Naive B cell (primary cell): ENCODE results near the gene HTR2A. TPM values are rescaled to one million over a fixed set of nuclear protein-coding genes. Genes with fewer than 3 reads are reported as not detected.

ENCODE experiments used
- ATAC-seq, 2 donors: fragments of 150-1000 bp; cut with Tn5 transposase; 2 replicates each; pipeline ENCODE4 v1.10.0; 2021; ENCODE audit warnings: low read depth in 2 of 2, mild to moderate bottlenecking in 2 of 2, moderate library complexity in 2 of 2
- DNase-seq: peaks from one replicate; pipeline ENCODE4 v3.0.0; 2022
- H3K27ac Mint-ChIP-seq, 6 donors: one replicate each; pipeline ENCODE4 v1.8.0; 2020 to 2022; ENCODE audit warnings: mild to moderate bottlenecking in 6 of 6, mixed read lengths in 6 of 6, moderate library complexity in 5 of 6, inconsistent platforms in 2 of 6
- H3K27me3 Mint-ChIP-seq, 3 donors: one replicate each; pipeline ENCODE4 v1.8.0; 2021 to 2022; ENCODE audit warnings: mixed read lengths in 3 of 3, mild to moderate bottlenecking in 1 of 3
- H3K36me3 Mint-ChIP-seq, 2 donors: one replicate each; pipeline ENCODE4 v1.8.0; 2020 to 2022; ENCODE audit warnings: mixed read lengths in 2 of 2, inconsistent platforms in 1 of 2, mild to moderate bottlenecking in 1 of 2
- H3K4me1 Mint-ChIP-seq, 3 donors: one replicate each; pipeline ENCODE4 v1.8.0; 2020 to 2022; ENCODE audit warnings: mixed read lengths in 3 of 3, inconsistent platforms in 1 of 3, mild to moderate bottlenecking in 1 of 3, moderate library complexity in 1 of 3
- H3K4me3 Mint-ChIP-seq, 8 donors: one replicate each; pipeline ENCODE4 v1.8.0; 2020 to 2022; ENCODE audit warnings: mild to moderate bottlenecking in 8 of 8, mixed read lengths in 8 of 8, moderate library complexity in 8 of 8, inconsistent platforms in 2 of 8
- H3K9me3 Mint-ChIP-seq, 7 donors: one replicate each; pipeline ENCODE4 v1.8.0; 2020 to 2022; ENCODE audit warnings: mixed read lengths in 7 of 7, mild to moderate bottlenecking in 5 of 7, inconsistent platforms in 2 of 7, moderate library complexity in 1 of 7
- polyA plus RNA-seq, 6 donors: library from polyadenylated mRNA; unstranded; fragments of 300-500 nt; fragmentation: Illumina TruSeq; gene quantifications; one replicate each; pipeline ENCODE4 v1.2.3, GENCODE V29; 2021; ENCODE audit warnings: low read depth in 6 of 6

HTR2A gene
- not detected for polyA plus RNA-seq

DNA sequence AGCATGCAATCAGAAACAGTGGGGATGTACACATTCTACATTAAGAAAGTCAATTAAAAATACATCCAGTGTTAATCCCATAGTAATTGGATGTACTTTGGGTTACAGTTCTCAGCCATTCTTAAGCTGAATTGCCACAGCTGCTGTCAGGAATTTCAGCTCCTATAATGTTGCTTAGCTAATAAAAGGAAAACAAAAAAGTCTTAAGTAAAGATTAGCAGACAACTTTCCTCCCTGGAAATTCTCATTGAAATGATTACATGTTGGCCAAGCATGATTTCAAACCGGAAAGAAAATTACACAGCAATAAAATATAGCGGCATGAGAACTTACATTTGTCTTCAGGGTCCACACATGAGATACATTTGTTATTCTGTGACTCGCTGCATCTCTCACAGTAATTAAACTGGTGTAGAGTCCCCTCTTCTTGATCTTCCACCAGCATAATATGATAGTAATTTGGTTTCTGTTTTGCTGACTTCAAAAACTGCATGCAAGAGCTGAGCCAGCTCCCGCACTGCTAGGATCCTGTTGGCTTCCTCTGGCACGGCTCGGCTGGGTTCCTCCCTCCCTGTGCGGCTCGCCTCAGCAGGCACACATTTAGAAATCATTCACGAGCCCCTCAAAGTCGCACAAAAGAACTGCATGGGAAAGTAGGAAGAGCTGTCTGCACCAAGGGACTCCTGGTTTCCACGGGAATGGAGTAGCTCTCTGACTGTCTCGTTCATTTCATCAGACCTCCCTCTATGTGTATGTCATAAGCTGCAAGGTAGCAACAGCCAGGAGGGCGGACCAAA is at the start of gene HTR2A:
Gene HTR2A (minus strand): TSS at position 713 of the 797 bp plus-strand sequence. CDS start 1,147 bp downstream, outside the sequence.
- H3K4me3 Mint-ChIP-seq, result peak within 1 kb of the TSS; percentile 7 to 80 (median 66)
- peaks cover 23 to 29% (median 25%) of the 10 kb centered on the region in 3 donors for H3K4me1 Mint-ChIP-seq
- H3K9me3 Mint-ChIP-seq, result no peaks in the 10 kb centered on the region
- peaks cover 7 to 29% (median 14%) of the 10 kb centered on the region in 3 donors for H3K27me3 Mint-ChIP-seq
- no peaks in the 10 kb centered on the region for H3K36me3 Mint-ChIP-seq
- ATAC-seq (no peak), DNase-seq (no peak)
- peak within 1 kb of the TSS in 2 of 6 donors; percentile 32 to 73 for H3K27ac Mint-ChIP-seq

DNA sequence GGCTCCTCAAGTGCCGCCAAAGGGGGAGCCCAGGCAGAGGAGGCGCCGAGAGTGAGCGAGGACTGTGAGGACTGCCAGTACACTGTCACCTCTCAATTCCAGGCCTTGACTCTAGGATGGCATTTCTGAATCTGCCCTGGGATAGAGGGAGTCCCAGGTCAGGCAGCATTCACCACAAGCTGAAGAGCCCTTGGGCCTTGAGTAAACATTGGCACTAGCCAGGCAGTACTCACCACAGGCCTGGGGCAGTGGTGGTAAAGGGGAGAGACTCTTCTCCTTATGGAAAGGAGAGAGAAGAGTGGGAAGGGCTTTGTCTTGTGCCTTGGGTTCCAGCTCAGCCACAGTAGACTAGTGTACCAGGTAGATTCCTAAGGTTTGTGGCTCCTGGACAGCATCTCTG is 39.7 kb upstream of the HTR2A start:
- Mint-ChIP-seq H3K4me1 (no peaks in the 10 kb centered on the region), H3K27me3 (peaks cover 0 to 22% (median 11%) of the 10 kb centered on the region in 3 donors), H3K9me3 (peaks cover 0 to 67% (median 25%) of the 10 kb centered on the region in 7 donors), H3K4me3 (peak overlapping the region in 1 of 8 donors; percentile 6), H3K36me3 (peaks cover 23 to 27% of the 10 kb centered on the region in 2 donors), H3K27ac (no peak overlapping the region)
- ATAC-seq (no peak), DNase-seq (no peak)

DNA sequence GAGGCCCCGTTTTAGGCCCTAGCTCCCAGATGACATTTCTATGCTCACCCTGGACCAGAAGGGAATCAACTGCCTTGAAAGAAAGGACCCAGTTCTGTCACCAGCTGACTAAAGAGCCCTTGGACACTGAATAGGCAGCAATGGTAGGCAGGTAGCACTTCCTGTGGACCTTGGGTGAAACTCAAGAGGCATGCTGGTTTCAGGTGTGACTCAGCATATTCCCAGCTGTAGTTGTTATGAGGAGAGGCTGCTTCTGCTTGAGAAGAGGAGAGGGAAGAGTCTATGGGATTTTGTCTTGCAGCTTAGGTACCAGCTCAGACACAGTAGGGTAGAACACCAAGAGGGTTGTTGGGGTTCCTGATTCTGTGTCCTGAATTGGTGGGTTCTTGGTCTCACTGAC is 37.9 kb upstream of the HTR2A start:
- ATAC-seq, result no peak
- Mint-ChIP-seq H3K4me1 (no peaks in the 10 kb centered on the region), H3K27me3 (peaks cover 0 to 22% (median 4%) of the 10 kb centered on the region in 3 donors)

DNA sequence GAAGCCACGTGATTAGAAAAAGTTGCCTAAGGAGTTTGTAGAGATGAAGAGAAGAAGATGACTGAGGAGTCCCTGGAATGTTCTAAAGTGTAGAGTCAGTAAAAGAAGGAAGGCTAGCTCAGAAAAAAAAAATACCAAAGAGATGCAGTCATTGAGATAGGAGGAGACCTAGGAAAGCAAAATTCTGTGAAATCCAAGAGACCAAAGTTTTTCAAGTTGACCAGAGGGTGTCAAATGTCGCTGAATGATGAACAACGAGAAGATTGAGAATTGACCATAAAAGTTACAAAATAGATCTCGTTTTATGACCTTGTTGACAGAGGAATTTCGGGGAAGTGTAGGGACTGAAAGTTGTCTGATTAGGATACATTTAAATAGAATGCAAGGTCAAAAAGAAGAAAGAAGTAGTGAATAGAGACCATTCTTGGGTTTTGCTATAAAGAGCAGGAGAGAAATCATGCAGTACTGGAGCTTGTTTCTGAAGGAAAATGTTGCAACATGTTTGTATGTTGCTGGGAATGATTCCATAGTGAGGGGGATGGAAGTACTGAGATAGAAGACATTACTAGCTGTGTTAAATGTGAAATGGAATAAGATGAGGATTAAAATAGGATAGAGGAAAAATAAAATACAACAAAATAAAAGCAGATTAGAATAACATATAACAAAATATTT is 30.2 kb upstream of the HTR2A start:
- DNase-seq, result no peak
- peaks cover under 1 to 2% of the 10 kb centered on the region in 2 donors for H3K36me3 Mint-ChIP-seq
- no peak for ATAC-seq
- H3K4me1 Mint-ChIP-seq, result no peaks in the 10 kb centered on the region
- H3K9me3 Mint-ChIP-seq, result peaks cover 0 to 4% (median 1%) of the 10 kb centered on the region in 7 donors
- peaks cover 0 to 4% (median 2%) of the 10 kb centered on the region in 3 donors for H3K27me3 Mint-ChIP-seq
- no peak overlapping the region for H3K4me3 Mint-ChIP-seq
- H3K27ac Mint-ChIP-seq, result no peak overlapping the region

More for the DNA sequence above, 37.9 kb upstream of the HTR2A start:
- peaks cover 0 to 53% (median 20%) of the 10 kb centered on the region in 7 donors for H3K9me3 Mint-ChIP-seq
- H3K36me3 Mint-ChIP-seq, result peaks cover 16 to 23% of the 10 kb centered on the region in 2 donors
- no peak for DNase-seq
- H3K4me3 Mint-ChIP-seq, result no peak overlapping the region
- peak overlapping the region in 1 of 6 donors; percentile 15 for H3K27ac Mint-ChIP-seq

DNA sequence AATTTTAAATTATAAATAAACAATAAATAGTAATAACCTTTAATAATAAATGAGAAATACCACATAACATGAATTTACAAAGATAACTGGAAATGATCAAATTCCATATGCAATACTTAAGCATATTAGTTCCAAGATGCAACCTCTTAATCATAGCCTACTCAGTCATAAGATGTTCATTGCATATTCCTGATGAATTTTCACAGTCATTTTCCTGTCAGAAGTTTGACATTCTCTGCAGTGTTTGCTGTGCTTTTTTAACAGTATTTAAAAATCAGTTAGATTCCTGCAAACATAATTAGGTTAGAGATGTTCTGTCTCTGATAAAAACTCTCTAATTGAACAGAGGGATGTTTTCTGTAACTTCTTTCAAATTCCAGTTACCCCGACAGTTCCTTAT is 28.6 kb upstream of the HTR2A start:
- no peak for DNase-seq
- Mint-ChIP-seq H3K4me1 (no peaks in the 10 kb centered on the region), H3K9me3 (peaks cover 0 to 1% (median 0%) of the 10 kb centered on the region in 7 donors), H3K27ac (no peak overlapping the region), H3K36me3 (no peaks in the 10 kb centered on the region), H3K27me3 (no peaks in the 10 kb centered on the region), H3K4me3 (no peak overlapping the region)
- ATAC-seq, result no peak

DNA sequence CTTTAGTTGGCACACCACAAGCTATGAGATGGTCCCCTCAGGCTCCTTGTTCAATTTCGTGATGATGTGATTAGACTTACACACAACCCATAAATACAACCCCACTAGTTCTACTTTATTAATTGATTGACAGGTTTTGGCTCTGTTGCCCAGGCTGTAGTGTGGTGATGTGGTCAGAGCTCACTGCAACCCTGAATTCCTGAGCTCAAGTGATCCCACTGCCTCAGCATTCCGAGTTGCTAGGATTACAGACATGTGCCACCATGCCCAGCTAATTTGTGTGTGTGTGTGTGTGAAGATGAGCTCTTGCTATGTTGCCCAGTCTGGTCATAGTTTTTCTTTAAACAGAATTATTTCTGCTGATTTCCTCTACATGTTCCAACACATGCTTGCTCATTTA is 17.5 kb upstream of the HTR2A start:
- H3K4me3 Mint-ChIP-seq, result no peak overlapping the region
- DNase-seq, result no peak
- ATAC-seq, result no peak
- peaks cover 1 to 3% of the 10 kb centered on the region in 2 donors for H3K36me3 Mint-ChIP-seq
- H3K9me3 Mint-ChIP-seq, result peaks cover 0 to 4% (median 1%) of the 10 kb centered on the region in 7 donors
- H3K27me3 Mint-ChIP-seq, result peaks cover 9 to 23% (median 20%) of the 10 kb centered on the region in 3 donors
- H3K4me1 Mint-ChIP-seq, result no peaks in the 10 kb centered on the region
- no peak overlapping the region for H3K27ac Mint-ChIP-seq

DNA sequence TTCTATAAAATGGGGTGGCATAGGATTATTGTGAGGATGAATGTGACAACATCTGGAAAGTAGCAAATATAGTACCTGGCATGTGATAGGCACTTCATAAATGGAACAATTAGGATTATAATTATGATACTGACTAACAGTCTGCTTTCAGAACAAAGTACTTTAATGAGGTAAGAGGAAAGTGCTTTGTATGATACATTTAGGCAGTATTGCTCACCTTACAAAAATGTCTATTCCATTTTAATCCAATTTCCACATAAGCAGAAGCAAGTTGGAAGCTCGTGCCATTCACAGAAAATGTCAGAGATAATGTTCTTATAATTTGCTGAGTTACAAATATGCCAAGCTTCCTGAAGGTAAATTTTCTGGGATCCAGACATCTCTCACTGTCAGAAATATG is 16.9 kb upstream of the HTR2A start:
- Mint-ChIP-seq H3K9me3 (peaks cover 0 to 1% (median 0%) of the 10 kb centered on the region in 7 donors), H3K27ac (no peak overlapping the region), H3K27me3 (peaks cover 15 to 28% (median 20%) of the 10 kb centered on the region in 3 donors), H3K36me3 (no peaks in the 10 kb centered on the region), H3K4me1 (no peaks in the 10 kb centered on the region), H3K4me3 (no peak overlapping the region)
- ATAC-seq (no peak), DNase-seq (no peak)

DNA sequence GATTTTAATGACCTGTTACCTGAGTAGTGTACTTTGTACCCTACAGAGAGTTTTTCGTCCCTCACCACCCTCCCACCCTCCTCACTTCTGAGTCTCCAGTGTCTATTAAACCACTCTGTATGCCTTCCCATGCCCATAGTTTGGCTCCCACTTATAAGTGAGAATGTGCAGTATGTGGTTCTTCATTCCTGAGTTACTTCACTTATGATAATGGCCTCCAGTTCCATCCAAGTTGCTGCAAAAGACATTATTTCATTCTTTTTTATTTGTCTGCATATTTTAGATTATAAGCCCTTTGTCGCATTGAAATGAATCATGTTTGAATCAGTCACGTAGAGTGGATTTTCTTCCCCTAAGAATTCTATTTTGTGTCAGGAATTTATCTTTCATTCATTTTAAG is 12.2 kb upstream of the HTR2A start:
- Mint-ChIP-seq H3K27ac (no peak overlapping the region), H3K4me1 (no peaks in the 10 kb centered on the region), H3K27me3 (peaks cover 13 to 29% (median 23%) of the 10 kb centered on the region in 3 donors), H3K36me3 (no peaks in the 10 kb centered on the region), H3K9me3 (peaks cover 0 to 1% (median 0%) of the 10 kb centered on the region in 7 donors), H3K4me3 (no peak overlapping the region)
- no peak for DNase-seq
- ATAC-seq, result no peak

DNA sequence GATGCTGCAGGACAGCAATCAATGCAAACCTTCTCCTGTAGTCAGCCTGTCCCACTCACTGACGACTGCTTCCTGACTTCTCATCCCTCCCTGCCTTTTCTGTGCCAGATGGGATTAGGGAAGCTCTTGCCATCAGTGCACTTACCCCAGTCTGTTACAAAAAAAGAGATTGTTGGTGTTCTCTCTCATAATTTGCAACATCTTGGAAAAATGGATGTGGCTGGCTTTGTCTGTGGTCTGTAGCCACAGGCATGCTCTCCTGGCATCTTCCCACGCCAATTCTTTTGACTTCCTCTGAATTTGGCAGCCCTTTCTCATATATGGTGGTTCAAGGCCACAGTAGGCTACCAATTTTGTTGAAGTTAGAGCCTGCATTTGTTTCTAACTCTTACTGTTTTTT is 11.6 kb upstream of the HTR2A start:
- H3K4me1 Mint-ChIP-seq, result no peaks in the 10 kb centered on the region
- H3K27me3 Mint-ChIP-seq, result peaks cover 13 to 29% (median 23%) of the 10 kb centered on the region in 3 donors
- no peak overlapping the region for H3K4me3 Mint-ChIP-seq
- peaks cover 0 to 1% (median 0%) of the 10 kb centered on the region in 7 donors for H3K9me3 Mint-ChIP-seq
- no peak overlapping the region for H3K27ac Mint-ChIP-seq
- H3K36me3 Mint-ChIP-seq, result no peaks in the 10 kb centered on the region
- ATAC-seq, result no peak
- DNase-seq, result no peak

DNA sequence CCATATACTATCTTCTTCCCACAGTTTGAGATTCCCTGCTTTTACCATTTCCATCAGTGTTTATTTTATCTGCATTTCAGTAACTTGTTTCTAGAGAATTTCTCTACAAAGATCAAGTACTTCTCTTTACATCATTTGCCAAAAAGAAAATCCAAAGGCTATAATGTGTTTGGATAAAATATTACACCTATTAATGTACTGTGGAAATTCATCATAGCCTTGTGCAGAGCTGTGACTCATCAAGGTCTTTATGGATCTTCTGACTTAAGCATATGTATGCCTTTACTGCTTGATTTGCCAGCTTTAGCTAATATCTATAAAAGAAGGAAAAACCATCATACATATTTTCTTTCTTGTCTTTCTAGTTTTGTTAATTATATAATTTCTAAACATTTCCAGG is 9.6 kb upstream of the HTR2A start:
- Mint-ChIP-seq H3K4me3 (no peak overlapping the region), H3K36me3 (no peaks in the 10 kb centered on the region), H3K27me3 (peaks cover 13 to 37% (median 20%) of the 10 kb centered on the region in 3 donors), H3K4me1 (no peaks in the 10 kb centered on the region), H3K9me3 (no peaks in the 10 kb centered on the region), H3K27ac (no peak overlapping the region)
- no peak for ATAC-seq
- DNase-seq, result no peak

DNA sequence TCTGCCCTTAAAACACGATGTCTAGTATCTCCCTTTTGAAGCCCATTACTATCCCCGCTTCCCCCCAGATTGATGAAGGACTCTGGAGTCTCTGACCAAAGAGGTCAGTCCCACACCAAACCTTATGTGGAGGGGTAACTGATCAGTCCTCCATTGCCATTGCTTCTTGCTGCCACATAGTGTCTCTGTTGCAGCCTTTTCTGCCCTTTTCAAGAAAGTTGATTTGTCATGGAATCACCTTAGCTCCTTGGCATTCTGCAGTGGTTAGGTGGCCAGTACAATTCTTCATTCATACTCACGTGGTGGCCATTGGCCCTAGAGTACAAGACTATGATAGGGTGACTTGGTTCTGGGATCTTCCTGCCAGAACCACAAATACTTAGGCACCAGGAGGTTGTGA is 8.4 kb upstream of the HTR2A start:
- Mint-ChIP-seq H3K27ac (no peak overlapping the region), H3K4me3 (no peak overlapping the region), H3K36me3 (no peaks in the 10 kb centered on the region), H3K9me3 (no peaks in the 10 kb centered on the region), H3K27me3 (peaks cover 4 to 29% (median 12%) of the 10 kb centered on the region in 3 donors), H3K4me1 (no peaks in the 10 kb centered on the region)
- DNase-seq, result no peak
- ATAC-seq, result no peak

DNA sequence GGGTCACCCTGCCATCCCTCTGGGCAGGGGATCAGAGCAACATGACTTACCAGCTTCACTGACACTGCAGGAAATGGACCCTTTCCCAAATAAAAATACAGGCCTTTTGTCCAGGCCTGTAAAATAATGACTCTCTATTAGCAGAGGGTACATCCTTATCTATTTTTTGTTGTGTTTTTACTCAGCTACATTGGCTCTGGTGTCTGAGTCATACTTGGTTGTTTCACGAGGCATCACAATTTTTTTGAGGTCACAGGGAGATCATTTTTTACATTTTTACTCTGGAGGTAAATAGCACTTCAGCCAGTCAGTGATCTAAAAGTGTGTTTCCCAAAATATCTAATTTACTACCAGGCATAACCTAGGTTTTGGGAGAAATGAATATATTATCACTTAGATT is 6.9 kb upstream of the HTR2A start:
- ATAC-seq (no peak), DNase-seq (no peak)
- Mint-ChIP-seq H3K27me3 (peaks cover 3 to 22% (median 4%) of the 10 kb centered on the region in 3 donors), H3K4me3 (no peak overlapping the region), H3K9me3 (no peaks in the 10 kb centered on the region), H3K27ac (no peak overlapping the region), H3K4me1 (no peaks in the 10 kb centered on the region), H3K36me3 (no peaks in the 10 kb centered on the region)

DNA sequence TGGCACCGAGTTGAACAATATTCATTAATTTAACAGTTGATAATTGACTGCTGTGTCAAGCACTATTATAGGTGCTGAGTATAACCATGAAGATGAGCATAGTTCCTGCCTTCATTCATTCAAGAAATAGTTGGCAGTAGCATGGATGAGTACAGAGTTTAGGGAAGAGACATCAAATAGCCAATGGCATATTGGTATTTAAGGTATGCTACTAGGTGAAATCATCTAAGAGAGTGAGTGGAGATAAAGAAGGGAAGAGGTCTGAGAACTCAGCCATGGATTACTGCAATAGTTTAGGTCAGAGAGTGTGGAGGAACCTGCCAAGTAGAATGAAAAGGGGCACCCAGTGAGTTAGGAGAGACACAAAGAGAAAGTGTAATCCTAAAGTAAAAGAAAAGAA is 4.9 kb upstream of the HTR2A start:
- Mint-ChIP-seq H3K9me3 (no peaks in the 10 kb centered on the region), H3K4me1 (peaks cover 5 to 9% (median 8%) of the 10 kb centered on the region in 3 donors), H3K4me3 (no peak overlapping the region), H3K36me3 (no peaks in the 10 kb centered on the region), H3K27me3 (peaks cover 3 to 17% (median 3%) of the 10 kb centered on the region in 3 donors), H3K27ac (no peak overlapping the region)
- DNase-seq (no peak), ATAC-seq (no peak)

DNA sequence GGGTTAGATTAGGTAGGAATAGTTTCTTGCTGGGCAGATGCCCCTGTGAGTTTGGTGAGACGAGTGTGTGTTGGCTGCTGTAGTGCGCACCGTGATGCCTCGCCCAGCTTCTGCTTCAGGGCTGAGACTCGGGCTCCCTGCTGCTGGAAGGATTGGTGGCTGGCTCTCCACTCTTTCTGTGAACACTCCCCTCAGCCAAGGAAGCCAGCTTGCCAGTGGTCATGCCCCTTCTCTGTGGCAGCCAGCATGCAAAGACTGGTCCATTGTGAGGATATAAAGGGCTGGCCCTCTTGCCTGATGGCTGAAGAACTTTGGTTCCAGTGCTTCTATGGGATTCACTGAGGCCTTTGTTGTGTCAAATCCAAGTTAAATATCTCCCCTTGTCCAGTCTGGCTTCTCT is 2.9 kb upstream of the HTR2A start:
- DNase-seq, result no peak
- H3K27me3 Mint-ChIP-seq, result peaks cover 3 to 17% (median 6%) of the 10 kb centered on the region in 3 donors
- peaks cover 9 to 15% (median 11%) of the 10 kb centered on the region in 3 donors for H3K4me1 Mint-ChIP-seq
- no peaks in the 10 kb centered on the region for H3K9me3 Mint-ChIP-seq
- H3K36me3 Mint-ChIP-seq, result no peaks in the 10 kb centered on the region
- H3K27ac Mint-ChIP-seq, result no peak overlapping the region
- H3K4me3 Mint-ChIP-seq, result no peak overlapping the region
- ATAC-seq, result no peak
